ENCODE measurements around the gene KIF1A.
A peak's percentile ranks its signal among the peaks of the same experiment; 100 is the strongest.

KIF1A gene

GRCh38 chr2:240796543-240797499 is 23.2 kb downstream of the KIF1A start:
- peak; percentile 15 for DNase-seq

- DNase-seq: no peak
These were observed 24.0 kb downstream of the KIF1A start for GRCh38 chr2:240795916-240796510.

- no peak for DNase-seq
These were observed 24.6 kb downstream of the KIF1A start for GRCh38 chr2:240795454-240795853.

- no peak for DNase-seq
These were observed 25.8 kb downstream of the KIF1A start for GRCh38 chr2:240794178-240794721.

GRCh38 chr2:240793313-240794177 is 26.5 kb downstream of the KIF1A start:
- no peak for DNase-seq

GRCh38 chr2:240792629-240793312 is 27.2 kb downstream of the KIF1A start:
- no peak for DNase-seq

GRCh38 chr2:240791821-240792628 is 28.0 kb downstream of the KIF1A start:
- no peak for DNase-seq

- no peak for DNase-seq
These were observed 28.7 kb downstream of the KIF1A start for GRCh38 chr2:240791221-240791800.

GRCh38 chr2:240790370-240791220 is 29.4 kb downstream of the KIF1A start:
- no peak for DNase-seq

- DNase-seq: no peak
These were observed 30.3 kb downstream of the KIF1A start for GRCh38 chr2:240789501-240790369.

GRCh38 chr2:240789051-240789453 is 31.0 kb downstream of the KIF1A start:
- no peak for DNase-seq

GRCh38 chr2:240788482-240788881 is 31.5 kb downstream of the KIF1A start:
- DNase-seq: no peak

GRCh38 chr2:240787521-240788472 is 32.2 kb downstream of the KIF1A start:
- DNase-seq: no peak

GRCh38 chr2:240786871-240787311 is 33.1 kb downstream of the KIF1A start:
- DNase-seq: no peak

- no peak for DNase-seq
These were observed 33.6 kb downstream of the KIF1A start for GRCh38 chr2:240786355-240786841.

GRCh38 chr2:240785424-240786335 is 34.3 kb downstream of the KIF1A start:
- no peak for DNase-seq
